Airway epithelial cell (primary cell): ENCODE results near the gene ALOX15. TPM values are rescaled to one million over a fixed set of nuclear protein-coding genes. Genes with fewer than 3 reads are reported as not detected.

ENCODE experiments used
- total RNA-seq: library from RNA; depleted of rRNA; stranded (reverse); fragments of >200 nt; gene quantifications from 2 replicates; pipeline ENCODE4 v1.2.3, GENCODE V29; 2015

Gene ALOX15
- total RNA-seq = not detected in 2 replicates

GRCh38 chr17:4641297-4642195, at the start of gene ALOX15:
ALOX15 (minus strand) TSS chr17:4641678; CDS start chr17:4641651, 27 bp downstream.

GRCh38 chr17:4584101-4584916, 57.2 kb downstream of the ALOX15 start, which contains the start of gene SMTNL2:
SMTNL2 (plus strand) TSS chr17:4584529; CDS start chr17:4584606, 77 bp downstream.

Other genes starting within 250 kb of the ALOX15 start
- gene SPNS3, start 207.7 kb downstream of the ALOX15 start, total RNA-seq = not detected in 2 replicates
- 1.6 and 3.4 TPM in 2 replicates for gene SPNS2, start 142.8 kb downstream of the ALOX15 start, total RNA-seq
- 83.9 and 100 TPM in 2 replicates for gene MYBBP1A, start 86.3 kb downstream of the ALOX15 start, total RNA-seq
- 10.9 and 29.8 TPM in 2 replicates for gene GGT6, start 81.1 kb downstream of the ALOX15 start, total RNA-seq
- gene SMTNL2, start 57.1 kb downstream of the ALOX15 start, total RNA-seq = not detected in 2 replicates
- gene PELP1, start 62.5 kb upstream of the ALOX15 start, total RNA-seq = 33.1 and 34.1 TPM in 2 replicates
- 10.1 and 15.7 TPM in 2 replicates for gene ARRB2, start 69.0 kb upstream of the ALOX15 start, total RNA-seq
- gene MED11, start 89.8 kb upstream of the ALOX15 start, total RNA-seq = 25.0 and 28.1 TPM in 2 replicates
- 0.28 TPM in 1 of 2 replicates, not detected in the other for gene ZMYND15, start 98.2 kb upstream of the ALOX15 start, total RNA-seq
- 16.3 and 16.7 TPM in 2 replicates for gene CXCL16, start 98.2 kb upstream of the ALOX15 start, total RNA-seq
- not detected in 2 replicates for gene TM4SF5, start 130.2 kb upstream of the ALOX15 start, total RNA-seq
- gene VMO1, start 144.7 kb upstream of the ALOX15 start, total RNA-seq = 4.0 TPM in 1 of 2 replicates, not detected in the other
- not detected in 2 replicates for gene GLTPD2, start 147.3 kb upstream of the ALOX15 start, total RNA-seq
- gene PSMB6, start 154.5 kb upstream of the ALOX15 start, total RNA-seq = 270 and 310 TPM in 2 replicates
- gene PLD2, start 165.5 kb upstream of the ALOX15 start, total RNA-seq = 12.7 and 24.6 TPM in 2 replicates
- 81.2 and 108 TPM in 2 replicates for gene MINK1, start 191.7 kb upstream of the ALOX15 start, total RNA-seq